Hepatocyte (in vitro differentiated cells): ENCODE measurements around the gene ZNF483.

Experiments
- CTCF ChIP-seq: fragments of 200-600 bp; sonication (generic); IDR thresholded peaks from 2 replicates; pipeline ENCODE4 v1.5.1; 2016; ENCODE audit warnings: antibody characterized with exemption, mild to moderate bottlenecking; ENCODE audit not compliant: poor library complexity
- EZH2 ChIP-seq: fragments of 200-600 bp; sonication (generic); IDR thresholded peaks from 2 replicates; pipeline ENCODE4 v1.6.1; 2016; ENCODE audit warnings: antibody characterized with exemption, mild to moderate bottlenecking, borderline replicate concordance

GRCh38 chr9:111615928-111616327 lies 90.9 kb downstream of the ZNF483 start:
- TF ChIP-seq CTCF, result no peak
- TF ChIP-seq EZH2, result no peak
